GM19043 (cell line): ENCODE results near the gene MTHFR.

ENCODE experiments used
- ATAC-seq: cut with Tn5 transposase; IDR thresholded peaks from one replicate; pipeline ENCODE4 v1.9.1; 2021; ENCODE audit warnings: low read depth; ENCODE audit not compliant: unreplicated experiment

Gene MTHFR

DNA sequence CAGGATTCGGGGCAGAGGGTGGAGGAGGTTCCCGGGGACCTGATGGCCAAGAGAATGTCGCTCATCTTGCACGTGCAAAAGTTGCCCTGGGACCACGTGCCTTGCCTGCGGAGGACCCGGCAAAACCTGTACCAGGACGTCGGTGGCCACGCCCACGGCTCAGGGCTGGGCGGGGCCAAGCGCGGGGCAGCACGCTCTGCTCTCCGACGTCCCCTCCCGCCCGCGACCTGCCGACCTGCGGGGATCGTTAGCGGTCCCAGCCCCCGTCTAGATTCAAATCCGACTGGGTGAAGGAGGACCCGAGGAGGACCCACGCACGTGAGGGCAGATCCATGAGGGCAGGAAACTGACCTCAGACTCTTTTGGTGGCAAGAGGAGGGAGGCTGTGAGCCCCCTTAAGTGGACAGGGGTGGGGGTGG, 43.8 kb downstream of the MTHFR start, which contains the start of gene C1orf167:
Gene C1orf167 (plus strand): TSS at position 206 of the 419 bp plus-strand sequence. CDS start 2,208 bp downstream, outside the sequence.
- no peak for ATAC-seq

DNA sequence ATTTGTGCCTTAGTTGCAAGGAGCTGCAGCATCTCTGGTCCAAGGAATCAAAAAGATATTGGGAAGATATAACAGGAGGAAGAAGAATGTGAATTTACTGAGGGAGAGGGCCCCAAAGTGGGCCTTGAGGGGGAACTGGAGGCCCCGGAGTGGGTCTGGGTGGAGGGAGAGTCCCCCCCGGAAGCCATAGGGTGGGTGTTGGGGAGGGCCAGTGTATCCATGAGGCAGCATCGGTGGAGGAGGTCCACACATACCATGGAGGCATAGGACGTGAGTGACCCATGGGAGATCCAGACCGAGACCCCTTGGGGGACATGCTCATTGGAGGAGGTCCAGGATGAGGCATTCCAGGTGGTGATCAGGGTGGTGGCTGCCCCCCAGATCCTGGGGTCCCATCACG, 44.5 kb downstream of the MTHFR start:
- no peak for ATAC-seq

DNA sequence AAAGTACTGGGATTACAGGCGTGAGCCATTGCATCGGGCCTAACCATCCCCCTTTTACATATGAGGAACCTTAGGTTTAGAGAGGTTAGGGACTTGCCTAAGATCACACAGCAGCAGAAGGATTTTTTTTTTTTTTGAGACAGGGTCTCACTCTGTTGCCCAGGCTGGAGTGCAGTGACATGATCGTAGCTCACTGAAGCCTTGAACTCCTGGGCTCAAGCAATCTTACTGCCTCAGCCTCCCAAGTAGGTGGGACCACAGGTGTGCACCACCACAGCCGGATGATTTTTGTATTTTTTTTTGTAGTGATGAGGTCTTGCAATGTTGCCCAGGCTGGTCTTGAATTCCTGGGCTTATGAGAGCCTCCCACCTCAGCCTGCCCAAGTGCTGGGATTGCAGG, 46.0 kb downstream of the MTHFR start:
- no peak for ATAC-seq

DNA sequence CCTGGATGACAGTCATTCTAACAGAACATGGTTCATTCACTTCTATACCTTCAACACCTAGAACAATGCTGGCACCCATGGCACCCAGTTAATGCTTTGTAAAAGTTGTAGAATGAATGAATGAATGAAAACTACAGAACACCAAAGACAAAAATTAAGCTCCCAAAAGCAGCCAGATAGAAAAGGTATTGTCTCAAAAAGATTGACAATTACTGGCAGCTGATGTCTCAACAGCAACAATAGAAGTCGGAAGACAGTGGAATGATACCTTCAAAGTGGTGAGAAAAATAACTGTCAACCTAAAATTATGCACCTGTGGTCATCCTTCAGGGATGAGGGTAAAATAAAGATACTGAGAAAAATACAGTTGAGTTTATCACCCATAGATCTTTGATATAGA, 48.7 kb downstream of the MTHFR start:
- no peak for ATAC-seq

DNA sequence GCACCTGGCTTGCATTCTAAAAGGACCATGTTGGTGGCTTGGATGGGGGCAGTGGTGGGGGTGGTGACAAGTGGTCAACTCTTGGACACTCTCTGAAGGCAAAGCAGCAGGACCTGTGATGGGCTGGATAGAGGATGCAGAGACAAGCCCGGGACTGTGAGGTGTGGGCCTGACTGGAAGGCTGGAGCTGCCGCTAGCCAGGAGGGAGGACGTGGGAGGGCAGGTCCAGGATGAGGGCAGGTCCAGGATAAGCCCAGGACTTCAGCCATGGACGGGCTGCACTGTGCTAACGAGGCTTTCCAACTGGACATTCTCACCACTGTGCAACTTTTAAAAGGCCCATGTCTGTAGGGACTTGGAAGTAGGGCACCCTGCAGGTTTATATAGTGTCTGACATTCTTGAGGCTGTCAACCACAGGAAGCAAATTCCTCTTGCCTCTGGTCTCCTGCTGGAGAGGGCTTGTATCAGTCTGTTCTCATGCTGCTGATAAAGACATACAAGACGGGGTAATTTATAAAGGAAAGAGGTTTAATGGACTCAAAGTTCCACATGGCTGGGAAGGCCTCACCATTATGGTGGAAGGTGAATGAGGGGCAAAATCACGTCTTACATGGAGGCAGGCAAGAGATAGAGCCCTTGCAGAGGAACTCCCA, 52.1 kb downstream of the MTHFR start:
- no peak for ATAC-seq

DNA sequence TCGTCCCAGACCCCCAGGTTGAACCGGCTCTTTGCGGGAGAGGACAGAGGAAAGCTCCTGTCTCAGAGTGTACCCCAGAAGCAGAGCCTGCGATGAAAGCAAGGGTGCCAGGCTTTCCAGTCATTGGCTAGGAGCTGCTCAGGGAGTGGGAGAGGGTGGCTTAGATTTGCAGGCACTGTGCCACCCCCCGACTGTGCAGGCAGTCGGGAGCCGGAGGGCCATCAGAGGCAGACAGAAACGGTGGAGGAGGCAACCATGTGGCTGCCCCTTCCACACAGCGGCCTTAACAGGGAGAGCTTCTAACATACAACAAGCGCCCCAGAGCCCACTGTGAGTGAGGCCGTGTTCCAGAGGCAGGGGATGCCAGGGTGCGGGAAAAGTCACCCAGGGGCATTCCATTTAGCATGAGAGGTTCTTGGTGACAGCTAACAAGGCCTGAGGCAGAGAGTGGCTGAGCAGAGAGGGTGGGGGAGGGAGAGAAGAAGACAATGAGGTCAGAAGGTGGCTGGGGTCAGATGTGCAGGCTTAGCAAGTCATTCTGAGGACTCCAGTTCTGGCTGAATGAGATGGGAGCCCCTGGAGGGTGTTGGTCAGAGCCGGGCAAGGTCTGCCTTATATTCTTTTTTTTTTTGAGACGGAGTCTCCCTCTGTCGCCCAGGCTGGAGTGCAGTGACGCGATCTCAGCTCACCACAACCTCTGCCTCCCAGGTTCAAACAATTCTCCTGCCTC, 53.2 kb downstream of the MTHFR start:
- no peak for ATAC-seq

DNA sequence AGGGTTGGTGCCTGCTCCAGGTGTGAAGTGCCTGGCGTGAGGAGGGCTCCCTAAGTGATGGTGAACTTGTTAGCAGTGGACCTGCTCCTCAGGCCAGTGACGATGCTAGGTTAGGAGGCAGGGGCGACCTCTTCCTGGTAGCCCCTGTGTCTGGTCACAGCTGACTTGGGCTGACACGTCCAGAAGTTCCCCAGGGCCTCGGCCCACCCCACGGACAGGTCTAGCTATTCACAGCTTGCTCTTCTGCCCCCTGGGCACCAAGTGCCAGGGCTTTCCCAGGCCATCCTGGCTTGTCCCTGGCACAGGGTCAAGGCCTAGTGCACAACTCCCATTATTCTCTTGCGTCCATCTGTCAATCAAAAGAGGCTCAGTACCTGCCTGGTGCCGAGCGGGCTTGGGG, 54.7 kb downstream of the MTHFR start:
- ATAC-seq: no peak

DNA sequence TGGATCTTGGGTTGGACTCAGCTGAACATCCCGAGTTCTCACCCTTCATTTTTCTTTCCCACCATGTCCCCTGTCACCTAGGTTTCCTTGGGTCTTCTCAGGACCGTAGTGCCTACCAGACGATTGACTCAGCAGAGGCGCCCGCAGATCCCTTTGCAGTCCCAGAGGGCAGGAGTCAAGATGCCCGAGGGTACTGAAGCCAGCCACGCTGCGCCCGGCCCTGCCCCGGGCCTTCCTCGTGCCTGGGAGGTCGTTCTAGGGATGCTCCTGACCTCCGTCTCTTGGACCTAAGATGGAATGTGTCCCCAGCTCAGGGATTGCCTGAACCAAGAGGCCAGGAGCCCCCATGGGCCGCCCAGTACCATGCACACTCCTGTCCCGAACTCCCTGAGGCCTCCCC, 55.8 kb downstream of the MTHFR start:
- ATAC-seq: no peak

DNA sequence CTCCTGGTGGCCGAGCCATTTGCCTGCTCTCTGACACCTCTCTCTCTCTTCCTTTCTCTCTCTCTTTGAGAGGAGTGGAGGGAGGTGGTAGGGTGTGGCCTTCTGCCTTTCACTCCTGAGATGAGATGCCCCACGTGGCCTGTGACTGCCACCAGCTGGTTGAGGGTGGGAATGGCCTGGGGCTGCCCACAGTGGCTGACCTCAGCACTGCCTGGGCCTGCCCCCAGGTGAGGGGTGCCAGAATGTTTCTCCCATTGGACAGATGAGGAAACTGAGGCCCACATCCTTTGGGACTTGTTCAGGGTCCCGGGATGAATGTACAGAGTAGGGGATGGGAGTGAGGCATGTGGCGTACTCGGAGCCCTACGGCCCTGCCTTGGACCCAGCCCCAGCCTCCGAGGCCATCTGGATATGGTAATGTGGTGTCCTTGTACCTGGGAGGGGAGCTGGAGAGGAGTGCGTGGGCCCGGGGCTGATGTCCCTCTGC, 56.5 kb downstream of the MTHFR start:
- no peak for ATAC-seq

DNA sequence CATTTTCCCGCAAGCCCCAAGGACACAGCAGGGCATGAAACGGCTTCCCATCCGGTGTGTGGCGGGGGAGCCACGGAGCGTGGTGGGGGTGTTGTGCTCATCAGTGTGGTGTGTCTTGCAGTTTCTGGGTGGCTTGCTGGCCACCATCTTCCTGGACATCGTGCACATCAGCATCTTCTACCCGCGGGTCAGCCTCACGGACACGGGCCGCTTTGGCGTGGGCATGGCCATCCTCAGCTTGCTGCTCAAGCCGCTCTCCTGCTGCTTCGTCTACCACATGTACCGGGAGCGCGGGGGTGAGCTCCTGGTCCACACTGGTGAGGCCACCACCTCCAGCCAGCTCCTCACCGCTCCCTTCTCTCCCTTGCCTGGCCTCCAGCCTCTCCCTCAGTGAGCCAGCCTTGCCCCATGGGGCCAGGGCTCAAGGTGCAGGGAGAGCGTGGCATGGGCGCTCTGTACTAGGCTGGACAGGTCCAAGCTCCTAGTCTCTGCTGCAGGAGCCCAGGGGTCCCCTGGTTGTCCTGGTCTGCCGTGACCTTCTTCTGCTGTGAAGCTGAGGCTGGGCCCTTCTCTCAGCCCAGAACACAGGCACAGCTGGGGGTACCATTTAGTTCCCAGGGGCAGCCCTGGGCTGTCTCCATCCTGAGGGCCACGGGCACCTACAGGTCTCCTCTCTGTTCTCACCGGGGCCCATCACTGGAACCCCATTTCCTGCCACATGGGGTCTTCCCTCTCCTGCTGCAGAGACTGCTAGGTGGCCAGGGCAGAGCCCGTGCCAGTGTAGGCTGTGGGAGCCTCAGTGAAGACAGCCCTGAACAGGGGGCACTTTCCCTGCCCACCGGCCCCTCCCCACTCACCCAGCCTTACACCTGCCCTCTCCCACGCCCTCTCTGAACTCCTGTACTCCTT, 57.2 kb downstream of the MTHFR start:
- no peak for ATAC-seq

DNA sequence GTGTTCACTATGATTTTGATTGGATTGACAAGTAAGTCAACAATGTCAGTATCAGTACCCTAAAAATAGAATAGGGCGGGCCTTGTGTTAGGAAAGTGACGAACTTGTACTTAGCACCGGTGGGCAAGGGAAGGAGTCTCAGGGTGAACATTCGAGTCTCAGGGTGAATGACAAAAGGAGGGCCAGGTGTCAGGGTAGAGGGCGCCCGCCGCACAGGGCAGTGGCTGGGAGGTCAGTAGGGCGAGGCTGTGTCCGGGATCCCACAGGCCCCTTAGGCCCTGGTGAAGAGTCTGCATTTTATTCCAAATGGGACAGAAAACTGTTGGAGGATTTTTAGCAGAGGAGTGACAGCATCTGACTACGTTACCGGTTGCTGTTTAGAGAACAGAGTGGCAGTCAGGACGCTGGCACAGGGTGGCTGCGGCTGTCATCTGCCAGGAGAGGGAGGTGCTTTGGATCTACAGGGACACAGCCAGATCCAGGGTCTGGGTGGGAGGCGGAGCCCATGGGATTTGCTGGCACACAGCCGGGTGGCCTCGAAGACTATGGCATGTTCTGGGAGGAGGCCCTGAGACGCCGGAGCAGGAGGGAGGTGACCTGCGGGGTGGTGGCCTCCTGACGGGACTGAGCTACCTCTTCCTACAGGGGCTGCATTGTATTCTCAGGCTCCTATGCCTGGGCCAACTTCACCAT, 58.8 kb downstream of the MTHFR start:
- ATAC-seq: no peak

DNA sequence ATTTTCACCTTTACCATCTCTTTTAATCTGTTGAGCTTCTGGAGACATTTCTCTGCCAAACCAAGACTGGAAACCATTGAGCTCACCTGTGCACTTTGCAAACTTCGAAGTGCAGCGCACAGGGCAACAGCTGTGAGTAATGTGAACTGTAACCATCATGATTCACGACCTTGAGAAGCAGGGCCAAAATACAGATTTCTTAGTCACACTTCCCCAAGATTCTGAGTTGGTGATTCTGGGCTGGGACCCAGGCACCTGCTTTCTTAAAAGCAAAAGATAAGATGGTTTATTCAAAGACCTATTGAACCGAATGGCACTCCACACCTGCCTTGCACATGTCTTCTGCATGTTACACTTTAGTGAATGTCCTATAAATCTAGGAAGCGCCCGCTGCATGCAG, 59.7 kb downstream of the MTHFR start:
- no peak for ATAC-seq

DNA sequence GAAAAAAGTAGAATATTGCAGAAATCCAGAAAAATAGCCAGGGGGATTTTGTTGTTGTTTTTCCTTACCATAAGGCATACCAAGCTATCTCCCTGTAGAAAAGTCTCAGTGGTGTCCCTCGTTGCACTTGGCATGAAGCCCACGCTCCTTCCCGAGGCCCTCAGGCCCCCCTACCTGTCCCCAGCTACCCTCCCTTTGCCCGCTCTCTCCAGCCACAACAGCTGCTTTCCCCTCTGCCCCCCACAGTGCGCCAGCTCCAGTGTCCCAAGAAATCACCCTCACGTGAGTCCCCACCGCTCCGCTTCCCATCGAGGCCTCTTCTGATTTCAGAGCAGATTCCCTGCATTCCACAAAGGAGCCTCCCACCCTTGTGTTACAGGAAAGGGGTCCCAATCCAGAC, 61.5 kb downstream of the MTHFR start:
- ATAC-seq: no peak

DNA sequence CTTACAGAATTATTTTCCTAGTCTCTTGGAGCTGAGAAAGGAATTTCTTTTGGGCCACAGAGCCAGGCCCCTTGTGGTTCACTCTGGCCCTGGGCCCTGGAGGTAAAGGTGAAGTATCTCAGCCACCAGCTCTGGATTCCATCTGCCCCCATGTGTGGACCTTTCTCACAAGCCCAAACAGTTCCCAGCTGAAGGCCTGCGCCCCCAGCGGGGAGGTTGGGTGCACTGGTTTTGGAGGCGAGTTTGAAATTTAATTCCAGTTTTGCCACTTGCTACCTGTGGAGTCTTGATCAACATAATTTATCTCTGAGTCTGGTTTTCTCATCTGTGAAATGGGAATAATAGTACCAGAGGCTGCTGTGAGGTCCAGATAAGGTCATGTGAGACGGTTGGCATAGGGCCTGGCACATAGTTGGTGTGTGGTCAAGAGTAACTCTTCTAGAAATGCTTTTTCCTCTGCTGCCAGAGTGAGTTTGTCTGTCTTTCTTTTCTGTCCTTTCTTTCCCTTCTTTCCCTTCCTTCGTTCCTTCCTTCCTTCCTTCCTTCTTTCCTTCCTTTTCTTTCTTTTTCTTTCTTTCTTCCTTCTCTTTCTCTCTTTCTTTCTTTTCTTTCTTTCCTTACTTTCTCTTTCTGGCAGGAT, 63.7 kb downstream of the MTHFR start:
- no peak for ATAC-seq

DNA sequence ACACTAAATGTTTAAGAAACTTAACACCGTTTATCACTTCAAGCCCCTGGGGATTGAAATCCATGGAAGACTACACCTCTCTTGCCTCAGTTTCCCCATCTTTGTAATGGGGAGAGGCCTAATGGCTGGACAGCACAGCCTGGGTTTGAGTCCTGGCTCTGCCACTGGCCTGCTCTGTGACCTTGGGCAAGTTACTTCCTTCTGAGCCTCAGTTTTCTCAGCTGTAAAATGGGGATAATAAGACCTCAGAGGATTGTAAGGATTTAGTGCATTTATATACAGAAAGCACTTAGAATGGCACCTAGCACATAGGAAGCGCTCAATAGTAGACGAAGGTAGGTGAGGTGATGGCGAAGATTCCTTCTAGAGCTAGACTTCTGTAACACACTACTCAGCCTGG, 64.3 kb downstream of the MTHFR start:
- no peak for ATAC-seq

DNA sequence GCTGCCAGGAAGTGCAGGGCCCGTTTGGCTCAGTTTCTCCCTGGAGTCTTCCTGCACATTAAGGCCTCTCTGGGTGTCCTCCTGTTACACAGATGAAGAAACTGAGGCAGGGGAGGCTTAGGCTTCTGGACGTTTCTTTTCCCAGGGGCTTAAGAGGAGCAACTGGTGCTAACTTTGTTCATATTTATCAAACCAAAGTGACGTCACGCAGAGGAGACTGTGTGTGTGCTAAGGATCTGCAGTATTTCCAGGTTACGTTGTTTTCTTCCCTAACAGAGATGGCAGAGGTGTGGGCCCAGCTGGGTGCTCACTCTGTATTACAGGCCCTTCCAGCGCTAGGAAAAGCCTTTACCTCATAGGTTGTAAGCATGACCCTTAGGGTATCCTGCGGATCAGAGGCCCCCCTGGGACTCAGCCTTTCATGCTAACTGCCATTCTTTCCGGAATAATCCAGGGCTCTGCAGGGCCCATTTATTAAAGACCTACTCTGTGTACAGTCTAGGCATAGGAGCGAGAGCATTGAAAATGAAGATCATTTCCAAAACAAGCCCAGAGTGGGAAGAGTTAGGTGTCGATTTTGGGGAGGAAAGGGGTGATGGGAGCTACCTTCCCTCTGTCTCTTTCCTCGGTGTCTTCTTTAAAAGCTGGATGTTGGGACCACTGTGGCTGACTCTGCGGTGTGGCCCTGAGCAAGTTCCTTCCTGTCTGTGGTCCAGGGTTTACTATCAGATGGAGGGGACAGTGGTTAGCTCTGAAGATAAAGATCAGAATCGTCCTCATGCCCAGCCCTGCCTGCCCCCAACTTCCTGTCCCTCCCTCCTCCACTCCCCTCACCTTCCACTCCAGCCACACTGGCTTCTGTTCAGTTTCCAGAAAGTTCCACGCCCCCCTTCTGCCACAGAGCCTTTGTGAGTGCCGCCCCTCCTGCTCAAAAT, 65.2 kb downstream of the MTHFR start:
- no peak for ATAC-seq

DNA sequence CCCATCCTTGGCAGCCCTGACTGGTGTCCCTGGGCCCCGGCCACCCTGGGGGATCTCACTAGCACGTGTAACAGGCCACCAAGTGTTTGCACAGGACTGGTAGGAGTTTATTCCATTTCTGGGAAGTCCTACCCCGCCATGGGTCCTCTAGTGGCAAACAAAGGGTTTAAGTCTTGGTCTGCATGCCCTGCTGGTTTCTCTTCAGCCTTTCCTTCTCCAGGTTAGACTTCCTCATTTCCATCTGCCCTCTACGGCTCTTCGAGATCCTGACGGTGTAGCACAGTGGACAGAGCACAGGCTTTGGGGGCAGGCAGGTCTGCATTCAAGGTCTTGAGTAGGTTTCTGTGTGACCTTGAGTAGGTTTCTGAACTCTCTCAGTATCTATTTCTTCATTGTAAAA, 67.0 kb downstream of the MTHFR start:
- no peak for ATAC-seq

DNA sequence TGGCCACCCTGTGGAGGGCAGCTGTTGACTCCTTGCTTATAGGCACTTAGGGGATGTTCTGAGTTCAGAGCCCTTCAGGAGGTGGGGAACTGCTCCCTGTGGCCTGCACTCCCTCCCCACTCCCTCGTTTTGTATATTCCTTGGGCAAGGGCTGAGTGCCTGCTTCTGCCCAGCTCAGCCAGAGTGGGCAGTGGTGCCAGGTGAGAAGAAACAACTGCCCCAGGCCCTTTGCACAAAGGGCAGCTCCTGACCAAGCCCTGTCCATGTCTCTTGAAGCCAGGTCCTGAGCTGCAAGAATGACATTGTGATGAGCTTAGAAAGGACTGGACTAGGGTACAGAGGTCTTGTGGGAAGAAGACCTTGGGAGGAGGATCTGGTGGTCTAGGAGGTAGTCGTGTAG, 67.7 kb downstream of the MTHFR start:
- ATAC-seq: no peak
